Liver (tissue), 3 donors: ENCODE data around the gene CYP24A1.

ENCODE experiments used
- ATF3 ChIP-seq: IDR thresholded peaks from 2 replicates; pipeline ENCODE4 v1.6.1; 2016; ENCODE audit warnings: antibody characterized with exemption
- FOXA2 ChIP-seq: IDR thresholded peaks from 2 replicates; pipeline ENCODE4 v1.6.1; 2016; ENCODE audit warnings: antibody characterized with exemption
- GABPA ChIP-seq, 2 donors: IDR thresholded peaks in 1 of 2; conservative IDR thresholded peaks in 1 of 2; 2 replicates each; pipeline ENCODE4 v1.6.1; 2016; ENCODE audit warnings: antibody characterized with exemption in 2 of 2, mild to moderate bottlenecking in 1 of 2, moderate library complexity in 1 of 2
- MAX ChIP-seq: IDR thresholded peaks from 2 replicates; pipeline ENCODE4 v1.6.1; 2016; ENCODE audit warnings: antibody characterized with exemption
- RAD21 ChIP-seq, 2 donors: IDR thresholded peaks; 2 replicates each; pipeline ENCODE4 v1.6.1; 2016; ENCODE audit warnings: antibody characterized with exemption in 2 of 2, mild to moderate bottlenecking in 2 of 2
- REST ChIP-seq: IDR thresholded peaks from 2 replicates; pipeline ENCODE4 v1.6.1; 2016; ENCODE audit warnings: antibody characterized with exemption, mild to moderate bottlenecking
- SP1 ChIP-seq: IDR thresholded peaks from 2 replicates; pipeline ENCODE4 v1.6.1; 2018; ENCODE audit warnings: antibody characterized with exemption, mild to moderate bottlenecking
- TAF1 ChIP-seq: conservative IDR thresholded peaks from 2 replicates; pipeline ENCODE4 v1.6.1; 2016; ENCODE audit warnings: antibody characterized with exemption, mild to moderate bottlenecking
- YY1 ChIP-seq: IDR thresholded peaks from 2 replicates; pipeline ENCODE4 v1.6.1; 2016; ENCODE audit warnings: antibody characterized with exemption, mild to moderate bottlenecking
- TF ChIP-seq, protein P1 (sequence below): fragments of 150-350 bp; IDR thresholded peaks from 2 replicates; pipeline ENCODE4 v1.5.1; 2017; ENCODE audit warnings: improper control_type of control experiment, low read depth, low read length; ENCODE audit not compliant: missing input control
- donor health status: healthy.
- donor health status: healthy.

GRCh38 chr20:54207743-54208547, 34.2 kb upstream of the CYP24A1 start, which contains the start of gene PFDN4:
- TF ChIP-seq REST (no peak), RAD21 (IDR thresholded peaks at IDR 0.05) (peak; percentile 58 to 66), ATF3 (no peak), MAX (peak; percentile 65), TAF1 (no peak), SP1 (no peak), GABPA (IDR thresholded peaks at IDR 0.05 in 1 of 2, conservative IDR thresholded peaks at IDR 0.05 in 1 of 2) (no peak), YY1 (peak; percentile 98), FOXA2 (no peak)
- TF ChIP-seq, protein P1, sequence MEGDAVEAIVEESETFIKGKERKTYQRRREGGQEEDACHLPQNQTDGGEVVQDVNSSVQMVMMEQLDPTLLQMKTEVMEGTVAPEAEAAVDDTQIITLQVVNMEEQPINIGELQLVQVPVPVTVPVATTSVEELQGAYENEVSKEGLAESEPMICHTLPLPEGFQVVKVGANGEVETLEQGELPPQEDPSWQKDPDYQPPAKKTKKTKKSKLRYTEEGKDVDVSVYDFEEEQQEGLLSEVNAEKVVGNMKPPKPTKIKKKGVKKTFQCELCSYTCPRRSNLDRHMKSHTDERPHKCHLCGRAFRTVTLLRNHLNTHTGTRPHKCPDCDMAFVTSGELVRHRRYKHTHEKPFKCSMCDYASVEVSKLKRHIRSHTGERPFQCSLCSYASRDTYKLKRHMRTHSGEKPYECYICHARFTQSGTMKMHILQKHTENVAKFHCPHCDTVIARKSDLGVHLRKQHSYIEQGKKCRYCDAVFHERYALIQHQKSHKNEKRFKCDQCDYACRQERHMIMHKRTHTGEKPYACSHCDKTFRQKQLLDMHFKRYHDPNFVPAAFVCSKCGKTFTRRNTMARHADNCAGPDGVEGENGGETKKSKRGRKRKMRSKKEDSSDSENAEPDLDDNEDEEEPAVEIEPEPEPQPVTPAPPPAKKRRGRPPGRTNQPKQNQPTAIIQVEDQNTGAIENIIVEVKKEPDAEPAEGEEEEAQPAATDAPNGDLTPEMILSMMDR = peak; percentile 63
